ENCODE results near the gene DDIT4L. TPM values are rescaled to one million over a fixed set of nuclear protein-coding genes. Genes with fewer than 3 reads are reported as not detected.

The DDIT4L gene, protein sequence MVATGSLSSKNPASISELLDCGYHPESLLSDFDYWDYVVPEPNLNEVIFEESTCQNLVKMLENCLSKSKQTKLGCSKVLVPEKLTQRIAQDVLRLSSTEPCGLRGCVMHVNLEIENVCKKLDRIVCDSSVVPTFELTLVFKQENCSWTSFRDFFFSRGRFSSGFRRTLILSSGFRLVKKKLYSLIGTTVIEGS
- 0.23 to 0.32 TPM (median 0.27 TPM) in 5 replicates for total RNA-seq (2022; extraction: Qiagen RNA extraction; ENCODE audit: low read depth)

DNA sequence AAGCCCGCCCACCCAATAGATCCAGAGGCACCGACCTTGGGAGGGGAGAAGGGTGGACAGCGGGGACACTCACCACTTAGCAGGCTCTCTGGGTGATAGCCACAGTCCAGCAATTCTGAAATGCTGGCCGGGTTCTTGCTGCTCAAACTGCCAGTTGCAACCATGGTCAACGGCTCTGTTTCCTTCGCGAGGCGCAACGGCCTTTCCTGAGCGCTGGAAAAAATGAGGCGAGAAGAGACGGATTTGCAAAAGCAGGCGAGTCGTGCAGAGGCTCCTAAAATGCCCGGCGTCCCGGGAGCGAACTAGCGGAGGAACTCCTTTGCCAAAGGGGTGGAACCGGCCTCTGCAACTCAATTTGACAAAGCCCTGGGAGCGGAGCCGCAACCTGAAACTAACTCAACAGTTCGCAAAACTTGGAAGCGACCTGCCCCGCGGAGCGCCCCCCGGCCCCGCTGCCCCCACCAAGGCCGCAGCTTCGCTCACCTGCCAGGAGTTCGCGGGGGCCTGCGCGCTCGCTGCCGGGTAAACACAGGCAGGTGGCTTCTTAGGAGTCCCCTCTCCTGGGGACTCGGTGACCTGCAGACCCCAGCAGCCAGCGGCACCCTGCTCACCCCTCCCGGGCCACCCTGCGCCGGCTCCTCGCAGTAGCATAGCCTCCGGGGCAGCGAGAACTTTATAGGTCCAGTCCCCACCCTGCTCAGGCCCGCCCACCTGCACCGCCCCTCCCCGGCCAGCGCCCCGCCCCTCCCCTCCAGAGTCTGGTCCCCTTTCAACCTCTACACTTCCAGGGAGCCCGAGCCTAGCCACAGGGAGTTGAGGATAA lies at the start of gene DDIT4L:
Gene DDIT4L (minus strand): TSS at position 649 of the 823 bp plus-strand sequence. CDS start 485 bp downstream, at position 164.

Other genes starting within 250 kb of the DDIT4L start
- gene DNAJB14, start 243.8 kb downstream of the DDIT4L start, total RNA-seq (2022; extraction: Qiagen RNA extraction; ENCODE audit: low read depth) = 13.0 to 20.6 TPM (median 18.0 TPM) in 5 replicates
- gene H2AZ1, start 240.2 kb downstream of the DDIT4L start, total RNA-seq (2022; extraction: Qiagen RNA extraction; ENCODE audit: low read depth) = 628 to 678 TPM (median 642 TPM) in 5 replicates